GM12878 (cell line): ENCODE measurements around the gene JPT1. TPM values are rescaled to one million over a fixed set of nuclear protein-coding genes. Genes with fewer than 3 reads are reported as not detected.
A peak's percentile ranks its signal among the peaks of the same experiment; 100 is the strongest.

Source experiments
- ATAC-seq: fragments of 200-7000 bp; cut with Tn5 transposase; 3 replicates; pipeline ENCODE4 v1.9.1; 2020; ENCODE audit warnings: mild to moderate bottlenecking, moderate library complexity
- BruUV-seq: library from RNA; stranded (reverse); fragments of 400-500 nt; replicated peaks from 2 replicates; lab custom pipeline; 2021; lab: Mats Ljungman, UMichigan
- CTCF ChIA-PET: fragments of 300-600 bp; sonication (Branson Sonifier 250); formaldehyde crosslinking; extraction: SDS; loops from one replicate; lab custom pipeline; 2021; ENCODE audit warnings: inconsistent platforms; lab: Yijun Ruan, JAX
- POLR2A ChIA-PET: fragments of 350-600 bp; formaldehyde crosslinking; extraction: SDS; loops from one replicate; lab custom pipeline; 2021; ENCODE audit warnings: inconsistent platforms; lab: Charles Lee
- RAD21 ChIA-PET: fragments of 300-600 bp; sonication (Branson Sonifier 250); formaldehyde crosslinking; loops from one replicate; lab custom pipeline; 2023; ENCODE audit warnings: antibody characterized with exemption; ENCODE audit not compliant: unreplicated experiment; lab: Charles Lee
- SMC1A ChIA-PET: fragments of 300-600 bp; sonication (Branson Sonifier 250); formaldehyde crosslinking; loops from one replicate; lab custom pipeline; 2023; ENCODE audit not compliant: unreplicated experiment, uncharacterized antibody; lab: Charles Lee
- DNase-seq: peaks from one replicate; pipeline ENCODE4 v3.0.0-alpha.2; 2011; ENCODE audit warnings: low read depth, low spot score
- FAIRE-seq: peaks from 3 replicates; lab custom pipeline; 2011; peaks lifted over from hg19 to GRCh38; lab: Jason Lieb, UNC
- H2AFZ ChIP-seq: 2 replicates; pipeline ENCODE4 v1.6.0; 2011; ENCODE audit warnings: low read depth, low read length, control low read depth; ENCODE audit not compliant: control insufficient read depth
- H3K27ac ChIP-seq: 2 replicates; pipeline ENCODE4 v1.5.1; 2011; ENCODE audit warnings: control low read depth; ENCODE audit not compliant: control insufficient read depth, insufficient read depth
- H3K27me3 ChIP-seq, 2 experiments: replicated peaks in 1 of 2; 2 replicates each; pipeline versions ENCODE4 v1.6.0 to v1.6.1; 2011; ENCODE audit warnings: low read length in 1 of 2; ENCODE audit not compliant: control insufficient read depth in 2 of 2, insufficient read depth in 2 of 2
- H3K36me3 ChIP-seq, 2 experiments: 2 replicates each; pipeline ENCODE4 v1.5.1; 2011; ENCODE audit warnings: low read length in 1 of 2; ENCODE audit not compliant: control insufficient read depth in 2 of 2, insufficient read depth in 2 of 2
- H3K4me1 ChIP-seq: 2 replicates; pipeline ENCODE4 v1.6.1; 2011; ENCODE audit warnings: mild to moderate bottlenecking, low read length, moderate library complexity, mixed read lengths; ENCODE audit not compliant: control insufficient read depth, insufficient read depth
- H3K4me2 ChIP-seq: 2 replicates; pipeline ENCODE4 v1.6.0; 2011; ENCODE audit warnings: control low read depth; ENCODE audit not compliant: control insufficient read depth, insufficient read depth
- H3K4me3 ChIP-seq: fragments of 200-600 bp; sonication (generic); 2 replicates; pipeline ENCODE4 v1.5.1; 2016
- H3K79me2 ChIP-seq: 2 replicates; pipeline ENCODE4 v1.6.0; 2011; ENCODE audit warnings: low read length; ENCODE audit not compliant: control insufficient read depth, insufficient read depth
- H3K9ac ChIP-seq: 2 replicates; pipeline ENCODE4 v1.8.0; 2011; ENCODE audit warnings: low read length, control low read depth, mixed read lengths; ENCODE audit not compliant: control insufficient read depth, insufficient read depth
- H3K9me3 ChIP-seq: replicated peaks from 3 replicates; pipeline ENCODE4 v1.5.1; 2011; ENCODE audit warnings: mild to moderate bottlenecking, low read length; ENCODE audit not compliant: control insufficient read depth, insufficient read depth
- H4K20me1 ChIP-seq: 2 replicates; pipeline ENCODE4 v1.6.0; 2011; ENCODE audit not compliant: control insufficient read depth, insufficient read depth
- BHLHE40 ChIP-seq, 2 experiments: fragments of 450-650 bp in 1 of 2; IDR thresholded peaks; 2 replicates each; pipeline ENCODE4 v1.6.1; 2011 to 2017; ENCODE audit warnings: low read depth in 2 of 2, borderline replicate concordance in 1 of 2, improper control_type of control experiment in 1 of 2, low read length in 1 of 2, mild to moderate bottlenecking in 1 of 2
- BMI1 ChIP-seq: fragments of 450-650 bp; IDR thresholded peaks from 2 replicates; pipeline ENCODE4 v1.6.1; 2016; ENCODE audit warnings: mild to moderate bottlenecking, moderate library complexity, borderline replicate concordance
- CREM ChIP-seq: IDR thresholded peaks from 2 replicates; pipeline ENCODE4 v1.6.1; 2014; ENCODE audit warnings: antibody characterized with exemption, low read depth
- KLF5 ChIP-seq: fragments of 450-650 bp; IDR thresholded peaks from 2 replicates; pipeline ENCODE4 v1.6.1; 2014; ENCODE audit warnings: mild to moderate bottlenecking; ENCODE audit not compliant: partially characterized antibody
- NFIC ChIP-seq: IDR thresholded peaks from 2 replicates; pipeline ENCODE4 v1.6.1; 2012; ENCODE audit warnings: low read depth, mild to moderate bottlenecking, inconsistent platforms, low read length, moderate library complexity
- POLR2A ChIP-seq: IDR thresholded peaks from 2 replicates; pipeline ENCODE4 v1.6.1; 2011; ENCODE audit warnings: low read depth, mild to moderate bottlenecking, low read length
- REST ChIP-seq: IDR thresholded peaks from 2 replicates; pipeline ENCODE4 v1.6.1; 2012; ENCODE audit warnings: mild to moderate bottlenecking, low read depth, low read length
- SPI1 ChIP-seq: IDR thresholded peaks from 2 replicates; pipeline ENCODE4 v1.6.1; 2011; ENCODE audit warnings: low read depth, mild to moderate bottlenecking, low read length, moderate library complexity, borderline replicate concordance; ENCODE audit not compliant: insufficient read depth
- WGBS: methylation state at CpG from one replicate; pipeline ENCODE4 v1.1.6; 2016; ENCODE audit warnings: low lambda C conversion rate; ENCODE audit not compliant: insufficient replicate concordance, insufficient coverage; ENCODE audit errors: missing lambda C conversion rate; 5-methylcytosine and 5-hydroxymethylcytosine counted together
- in situ Hi-C: fragments of 300-500 bp; cut with MboI; formaldehyde crosslinking; loops from 9 replicates; pipeline ENCODE4 v1.14.3; 2018; ENCODE audit warnings: mixed read lengths
- intact Hi-C: fragments of 100-400 bp; cut with micrococcal nuclease; formaldehyde crosslinking; loops from one replicate; pipeline ENCODE4 v1.14.2; 2022; ENCODE audit not compliant: unreplicated experiment
- polyA plus RNA-seq, 11 experiments: library from polyadenylated mRNA; depleted of rRNA in 4 of 11; unstranded in 6 of 11; stranded (reverse) in 5 of 11; fragments of >200 nt; fragmentation: Nextera tagmentation in 4 of 11; fragmentation: Illumina TruSeq in 1 of 11; extraction: Ambion mirVana in 4 of 11; extraction: Trizol in 1 of 11; gene quantifications; 1 replicate in 1 of 11; 2 replicates in 10 of 11; pipeline versions ENCODE4 v1.2.1 to v1.2.3, GENCODE V29; 2011 to 2016; ENCODE audit warnings: inconsistent platforms in 2 of 11, missing spikeins in 2 of 11, low read depth in 1 of 11
- total RNA-seq, 4 experiments: library from RNA; depleted of rRNA in 3 of 4; stranded (reverse); fragments of >200 nt in 3 of 4; fragmentation: Illumina TruSeq in 1 of 4; extraction: Trizol in 1 of 4; gene quantifications; 2 replicates each; pipeline versions ENCODE4 v1.2.1 to v1.2.3, GENCODE V29; 2013 to 2021

The JPT1 gene
- total and polyA plus RNA-seq, 10 of the 15 experiments (the other 5 are each of a cell fraction or from before 2014, with no cell fraction given) = 79.7 to 651 (median 323) TPM

- no peak for TF ChIP-seq REST
- no peak for TF ChIP-seq CREM
- TF ChIP-seq NFIC = no peak
- TF ChIP-seq, all 136 proteins: peak for 0
Observed at GRCh38 chr17:75126954-75127353, 27.4 kb downstream of the JPT1 start (continued).

- Histone ChIP-seq H3K27me3 (no peaks in the 10 kb centered on the region), H3K4me1 (peaks cover 18% of the 10 kb centered on the region), H4K20me1 (no peaks in the 10 kb centered on the region), H3K9me3 (no peaks in the 10 kb centered on the region), H3K4me3 (no peak overlapping the region), H3K9ac (no peak overlapping the region), H3K79me2 (peaks cover 8% of the 10 kb centered on the region), H2AFZ (no peak overlapping the region), H3K27ac (peak overlapping the region; percentile 25; the same call in 1 of the 2 replicates), H3K36me3 (peaks cover 3 to 4% of the 10 kb centered on the region in 2 experiments; a peak in 3 of 4 replicates), H3K4me2 (0 out of 2 replicates have a peak overlapping the region, but pooled peaks have one; percentile 22)
- ChIA-PET POLR2A (interaction anchor here (1.2 to 1.8 kb wide), 3 partner anchors 10 to 76 kb away, joined by 5 to 8 read pairs (median 6); no protein-coding TSS in a partner anchor), SMC1A (interaction anchor here (1.3 to 2.3 kb wide), 3 partner anchors 10 to 76 kb away, joined by 3 to 8 read pairs (median 3); no protein-coding TSS in a partner anchor), RAD21 (interaction anchor here (1.0 to 2.3 kb wide), 5 partner anchors 9 to 165 kb away, joined by 4 to 13 read pairs (median 6); no protein-coding TSS in a partner anchor), CTCF (interaction anchor here (1.1 to 2.8 kb wide), 4 partner anchors 9 to 164 kb away, joined by 3 to 14 read pairs (median 6); no protein-coding TSS in a partner anchor)
- peak in 1 of 2 experiments; percentile 21; a peak in 1 of 4 replicates for TF ChIP-seq BHLHE40 (IDR thresholded peaks at IDR 0.05; ENCODE audit: borderline replicate concordance in 1 of 2, low read depth in 2 of 2, low read length in 1 of 2)
- no peak for TF ChIP-seq KLF5
- no peak for TF ChIP-seq BMI1
- peak; percentile 47; the same call in 1 of the 2 replicates for TF ChIP-seq POLR2A
- 0 out of 2 replicates have a peak, but pooled peaks have one; percentile 33 for TF ChIP-seq SPI1
- in situ Hi-C loops = no loop called here
- FAIRE-seq (peak; percentile 18), DNase-seq (no peak), ATAC-seq (peak; percentile 53)
- 3% methylated on average over 3 of the region's 3 CpGs for WGBS
- intact Hi-C loops = loop anchor here (5.0 kb wide), 1 partner anchor 164 kb away; no protein-coding TSS in a partner anchor
- no TSS peak for BruUV-seq
Observed at GRCh38 chr17:75125984-75126383, 28.3 kb downstream of the JPT1 start.
